Endothelial cell (in vitro differentiated cells): ENCODE data around the gene CNOT8. TPM values are rescaled to one million over a fixed set of nuclear protein-coding genes. Genes with fewer than 3 reads are reported as not detected.
A peak's percentile ranks its signal among the peaks of the same experiment; 100 is the strongest.

Experiments used
- DNase-seq: peaks from one replicate; pipeline ENCODE4 v3.0.0; 2021; ENCODE audit warnings: low spot score
- H3K27ac Mint-ChIP-seq: one replicate; pipeline ENCODE4 v1.8.0; 2021; ENCODE audit warnings: mixed read lengths, inconsistent platforms; ENCODE audit not compliant: unreplicated experiment
- H3K27me3 Mint-ChIP-seq: one replicate; pipeline ENCODE4 v1.8.0; 2021; ENCODE audit warnings: mild to moderate bottlenecking, moderate library complexity, mixed read lengths, inconsistent platforms; ENCODE audit not compliant: unreplicated experiment
- H3K36me3 Mint-ChIP-seq: one replicate; pipeline ENCODE4 v1.8.0; 2021; ENCODE audit warnings: mild to moderate bottlenecking, low read depth, mixed read lengths, inconsistent platforms; ENCODE audit not compliant: unreplicated experiment
- H3K4me1 Mint-ChIP-seq: one replicate; pipeline ENCODE4 v1.8.0; 2021; ENCODE audit warnings: mild to moderate bottlenecking, mixed read lengths, inconsistent platforms; ENCODE audit not compliant: unreplicated experiment
- H3K4me3 Mint-ChIP-seq: one replicate; pipeline ENCODE4 v1.8.0; 2021; ENCODE audit warnings: mild to moderate bottlenecking, mixed read lengths, inconsistent platforms; ENCODE audit not compliant: unreplicated experiment
- H3K9me3 Mint-ChIP-seq: one replicate; pipeline ENCODE4 v1.8.0; 2021; ENCODE audit warnings: mixed read lengths, inconsistent platforms; ENCODE audit not compliant: unreplicated experiment
- CTCF ChIP-seq: fragments of 200-600 bp; sonication (generic); IDR thresholded peaks from one replicate; pipeline ENCODE4 v1.5.0; 2021; ENCODE audit warnings: antibody characterized with exemption; ENCODE audit not compliant: unreplicated experiment
- long read RNA-seq: library from polyadenylated mRNA; unstranded; transcript quantifications from one replicate; pipeline ENCODE4 v2.0.0, GENCODE V29; 2020; ENCODE audit not compliant: unreplicated experiment
- total RNA-seq: library from RNA; stranded (reverse); fragmentation: NEBNext Ultra II Directional; extraction: Animal tissue kit (Norgen Biotek cat#: 25700); gene quantifications from one replicate; pipeline ENCODE4 v1.2.1, GENCODE V29; 2021; ENCODE audit not compliant: unreplicated experiment

Gene CNOT8
- total RNA-seq = 65.6 TPM
- long read RNA-seq, transcript CNOT8-201 (7 exons, 2,528 nt) = major isoform, 23 of 39 reads
- long read RNA-seq, partial matches to known transcripts = 1 of 39 reads
- long read RNA-seq, other reads (novel, unspliced or antisense) = 8 of 39 reads

- H3K27ac Mint-ChIP-seq = peak within 1 kb of the TSS; percentile 96
- peak; percentile 97 for DNase-seq
- no peaks in the 10 kb centered on the region for H3K9me3 Mint-ChIP-seq
- peak within 1 kb of the TSS; percentile 95 for H3K4me3 Mint-ChIP-seq
- no peak for TF ChIP-seq CTCF
- no peaks in the 10 kb centered on the region for H3K36me3 Mint-ChIP-seq
- H3K4me1 Mint-ChIP-seq = peaks cover 38% of the 10 kb centered on the region
- H3K27me3 Mint-ChIP-seq = peaks cover 18% of the 10 kb centered on the region
Measured at GRCh38 chr5:154858297-154858971, at the start of gene CNOT8. Gene CNOT8, plus strand, starts transcription at chr5:154858627. Its CDS starts 4,652 bp downstream, at chr5:154863279.

- Mint-ChIP-seq H3K27ac (no peak overlapping the region), H3K27me3 (peaks cover 6% of the 10 kb centered on the region), H3K9me3 (no peaks in the 10 kb centered on the region), H3K4me3 (no peak overlapping the region), H3K4me1 (peaks cover 7% of the 10 kb centered on the region), H3K36me3 (peaks cover 39% of the 10 kb centered on the region)
- no peak for DNase-seq
- TF ChIP-seq CTCF = no peak
Measured at GRCh38 chr5:154811239-154811638, 47.2 kb upstream of the CNOT8 start.

- H3K27me3 Mint-ChIP-seq = peaks cover 6% of the 10 kb centered on the region
- H3K27ac Mint-ChIP-seq = peak overlapping the region; percentile 86
- peak overlapping the region; percentile 53 for H3K4me3 Mint-ChIP-seq
- H3K4me1 Mint-ChIP-seq = peaks cover 11% of the 10 kb centered on the region
- peaks cover 40% of the 10 kb centered on the region for H3K36me3 Mint-ChIP-seq
- DNase-seq = peak; percentile 68
- no peaks in the 10 kb centered on the region for H3K9me3 Mint-ChIP-seq
- peak; percentile 68 for TF ChIP-seq CTCF
Measured at GRCh38 chr5:154811653-154812465, 46.6 kb upstream of the CNOT8 start.

GRCh38 chr5:154813158-154813557 is 45.3 kb upstream of the CNOT8 start:
- Mint-ChIP-seq H3K27me3 (peaks cover 6% of the 10 kb centered on the region), H3K27ac (no peak overlapping the region), H3K36me3 (peaks cover 45% of the 10 kb centered on the region), H3K4me3 (no peak overlapping the region), H3K9me3 (no peaks in the 10 kb centered on the region), H3K4me1 (peaks cover 19% of the 10 kb centered on the region)
- DNase-seq = no peak
- no peak for TF ChIP-seq CTCF

GRCh38 chr5:154813736-154814135 is 44.7 kb upstream of the CNOT8 start:
- peaks cover 47% of the 10 kb centered on the region for H3K36me3 Mint-ChIP-seq
- no peaks in the 10 kb centered on the region for H3K9me3 Mint-ChIP-seq
- H3K4me3 Mint-ChIP-seq = no peak overlapping the region
- no peak for DNase-seq
- H3K27ac Mint-ChIP-seq = no peak overlapping the region
- TF ChIP-seq CTCF = no peak
- H3K27me3 Mint-ChIP-seq = peaks cover 6% of the 10 kb centered on the region
- H3K4me1 Mint-ChIP-seq = peaks cover 20% of the 10 kb centered on the region
